Osteocyte (in vitro differentiated cells): Measurements from ENCODE around the gene TTLL11. TPM values are rescaled to one million over a fixed set of nuclear protein-coding genes. Genes with fewer than 3 reads are reported as not detected.

ENCODE experiments used
- DNase-seq: peaks from one replicate; pipeline ENCODE4 v3.0.0; 2021; ENCODE audit warnings: mixed read lengths; ENCODE audit not compliant: unreplicated experiment; ENCODE audit errors: extremely low spot score
- H3K27ac Mint-ChIP-seq: one replicate; pipeline ENCODE4 v1.8.0; 2021; ENCODE audit warnings: mild to moderate bottlenecking, mixed read lengths; ENCODE audit not compliant: unreplicated experiment
- H3K27me3 Mint-ChIP-seq: one replicate; pipeline ENCODE4 v1.8.0; 2021; ENCODE audit warnings: mixed read lengths; ENCODE audit not compliant: unreplicated experiment
- H3K36me3 Mint-ChIP-seq: one replicate; pipeline ENCODE4 v1.8.0; 2021; ENCODE audit warnings: mixed read lengths; ENCODE audit not compliant: unreplicated experiment
- H3K4me1 Mint-ChIP-seq: one replicate; pipeline ENCODE4 v1.8.0; 2021; ENCODE audit warnings: mixed read lengths; ENCODE audit not compliant: unreplicated experiment
- H3K4me3 Mint-ChIP-seq: one replicate; pipeline ENCODE4 v1.8.0; 2021; ENCODE audit warnings: mild to moderate bottlenecking, moderate library complexity, mixed read lengths; ENCODE audit not compliant: unreplicated experiment
- H3K9me3 Mint-ChIP-seq: one replicate; pipeline ENCODE4 v1.8.0; 2021; ENCODE audit warnings: mixed read lengths; ENCODE audit not compliant: unreplicated experiment
- total RNA-seq: library from RNA; stranded (reverse); gene quantifications from 2 replicates; pipeline ENCODE4 v1.2.1, GENCODE V29; 2021
- TF ChIP-seq, protein P1 (sequence below): fragments of 200-600 bp; sonication (generic); IDR thresholded peaks from 2 replicates; pipeline ENCODE4 v1.5.0; 2021; ENCODE audit warnings: antibody characterized with exemption, mild to moderate bottlenecking, moderate library complexity

Gene TTLL11
- total RNA-seq, 1 donor from 2014 or later = 6.0 TPM

GRCh38 chr9:121935739-121936138 is 157.4 kb downstream of the TTLL11 start:
- no peak for DNase-seq
- Mint-ChIP-seq H3K4me1 (no peaks in the 10 kb centered on the region), H3K27ac (no peak overlapping the region), H3K36me3 (no peaks in the 10 kb centered on the region), H3K4me3 (no peak overlapping the region), H3K9me3 (no peaks in the 10 kb centered on the region), H3K27me3 (no peaks in the 10 kb centered on the region)
- TF ChIP-seq, protein P1, sequence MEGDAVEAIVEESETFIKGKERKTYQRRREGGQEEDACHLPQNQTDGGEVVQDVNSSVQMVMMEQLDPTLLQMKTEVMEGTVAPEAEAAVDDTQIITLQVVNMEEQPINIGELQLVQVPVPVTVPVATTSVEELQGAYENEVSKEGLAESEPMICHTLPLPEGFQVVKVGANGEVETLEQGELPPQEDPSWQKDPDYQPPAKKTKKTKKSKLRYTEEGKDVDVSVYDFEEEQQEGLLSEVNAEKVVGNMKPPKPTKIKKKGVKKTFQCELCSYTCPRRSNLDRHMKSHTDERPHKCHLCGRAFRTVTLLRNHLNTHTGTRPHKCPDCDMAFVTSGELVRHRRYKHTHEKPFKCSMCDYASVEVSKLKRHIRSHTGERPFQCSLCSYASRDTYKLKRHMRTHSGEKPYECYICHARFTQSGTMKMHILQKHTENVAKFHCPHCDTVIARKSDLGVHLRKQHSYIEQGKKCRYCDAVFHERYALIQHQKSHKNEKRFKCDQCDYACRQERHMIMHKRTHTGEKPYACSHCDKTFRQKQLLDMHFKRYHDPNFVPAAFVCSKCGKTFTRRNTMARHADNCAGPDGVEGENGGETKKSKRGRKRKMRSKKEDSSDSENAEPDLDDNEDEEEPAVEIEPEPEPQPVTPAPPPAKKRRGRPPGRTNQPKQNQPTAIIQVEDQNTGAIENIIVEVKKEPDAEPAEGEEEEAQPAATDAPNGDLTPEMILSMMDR = no peak

DNA sequence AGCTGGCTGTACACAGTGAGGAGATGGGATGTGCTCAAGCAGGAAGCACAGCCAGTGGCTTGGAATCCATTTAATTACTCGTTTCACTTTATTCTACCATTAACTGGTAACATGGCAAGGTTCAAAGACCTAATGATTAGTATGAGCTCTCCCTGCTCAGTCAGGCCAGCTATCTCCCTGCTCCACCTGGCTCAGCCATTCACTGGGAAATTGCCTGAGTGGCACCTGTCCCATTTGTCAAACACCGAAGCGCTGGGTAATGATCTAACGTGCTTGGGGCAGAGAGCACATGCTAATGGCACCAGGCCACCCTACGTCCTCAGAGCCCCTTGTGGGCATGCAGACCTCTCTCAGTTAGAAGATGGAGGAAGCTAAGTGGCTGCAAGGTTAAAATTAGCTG is 162.2 kb downstream of the TTLL11 start:
- Mint-ChIP-seq H3K9me3 (no peaks in the 10 kb centered on the region), H3K27me3 (no peaks in the 10 kb centered on the region), H3K4me3 (no peak overlapping the region), H3K27ac (no peak overlapping the region), H3K4me1 (no peaks in the 10 kb centered on the region), H3K36me3 (no peaks in the 10 kb centered on the region)
- no peak for DNase-seq
- TF ChIP-seq, protein P1 = no peak

GRCh38 chr9:121929893-121930875 is 162.9 kb downstream of the TTLL11 start:
- no peaks in the 10 kb centered on the region for H3K36me3 Mint-ChIP-seq
- DNase-seq = no peak
- H3K9me3 Mint-ChIP-seq = no peaks in the 10 kb centered on the region
- TF ChIP-seq, protein P1 = no peak
- H3K27me3 Mint-ChIP-seq = no peaks in the 10 kb centered on the region
- H3K27ac Mint-ChIP-seq = no peak overlapping the region
- H3K4me3 Mint-ChIP-seq = no peak overlapping the region
- no peaks in the 10 kb centered on the region for H3K4me1 Mint-ChIP-seq

- Mint-ChIP-seq H3K9me3 (no peaks in the 10 kb centered on the region), H3K36me3 (no peaks in the 10 kb centered on the region), H3K27me3 (no peaks in the 10 kb centered on the region), H3K27ac (no peak overlapping the region), H3K4me1 (peaks cover 4% of the 10 kb centered on the region), H3K4me3 (no peak overlapping the region)
- TF ChIP-seq, protein P1 = no peak
- no peak for DNase-seq
Measured at GRCh38 chr9:121927636-121928035, 165.5 kb downstream of the TTLL11 start.

DNA sequence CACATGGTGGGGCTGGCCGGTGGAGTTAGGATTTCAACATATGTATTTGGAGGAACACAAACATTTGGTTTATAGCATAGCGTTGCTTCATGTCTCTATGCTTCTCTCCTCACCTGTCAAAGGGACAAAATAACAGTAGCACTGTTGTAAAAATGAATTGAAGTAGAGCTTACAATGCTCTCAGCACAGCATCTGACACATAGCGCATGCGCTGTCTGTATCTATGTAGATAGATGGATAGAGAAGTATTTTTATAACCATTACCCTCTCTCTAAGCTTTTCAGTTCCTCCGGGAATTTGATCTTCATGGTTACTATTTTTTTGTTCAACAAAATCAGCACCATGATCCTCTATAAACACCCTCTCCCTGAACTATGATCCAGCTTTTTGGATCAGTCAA is 166.0 kb downstream of the TTLL11 start:
- DNase-seq = no peak
- H3K4me1 Mint-ChIP-seq = peaks cover 4% of the 10 kb centered on the region
- TF ChIP-seq, protein P1 = no peak
- H3K36me3 Mint-ChIP-seq = no peaks in the 10 kb centered on the region
- H3K4me3 Mint-ChIP-seq = no peak overlapping the region
- no peaks in the 10 kb centered on the region for H3K27me3 Mint-ChIP-seq
- H3K27ac Mint-ChIP-seq = no peak overlapping the region
- H3K9me3 Mint-ChIP-seq = no peaks in the 10 kb centered on the region
